Gastroesophageal sphincter (tissue), 4 donors: ENCODE measurements around the gene NEUROG2. TPM values are rescaled to one million over a fixed set of nuclear protein-coding genes. Genes with fewer than 3 reads are reported as not detected.
"Not testable (repeated sequence)": the region's sequence is repeated elsewhere in the genome, so short reads cannot be mapped to it uniquely, and the experiment has no call there.

Experiments
- ATAC-seq: fragments of 150-250 bp; one replicate; pipeline ENCODE4 v1.9.1; 2016; ENCODE audit warnings: mild to moderate bottlenecking, moderate library complexity
- H3K27ac ChIP-seq, 4 donors: fragments of 200-600 bp; sonication (generic) in 3 of 4; 1 replicate in 3 of 4; 2 replicates in 1 of 4; pipeline ENCODE4 v1.5.1; 2016 to 2019
- H3K27me3 ChIP-seq: fragments of 200-600 bp; sonication (generic); one replicate; pipeline ENCODE4 v1.5.1; 2019
- H3K36me3 ChIP-seq, 2 donors: fragments of 200-600 bp; sonication (generic); one replicate each; pipeline ENCODE4 v1.5.1; 2019; ENCODE audit warnings: control low read depth in 1 of 2
- H3K4me1 ChIP-seq, 3 donors: fragments of 200-600 bp; sonication (generic); 1 replicate in 2 of 3; 2 replicates in 1 of 3; pipeline ENCODE4 v1.5.1; 2016 to 2019; ENCODE audit warnings: control low read depth in 2 of 3
- H3K4me3 ChIP-seq, 2 donors: fragments of 200-600 bp; sonication (generic); one replicate each; pipeline ENCODE4 v1.5.1; 2019; ENCODE audit warnings: mild to moderate bottlenecking in 1 of 2, moderate library complexity in 1 of 2
- H3K9me3 ChIP-seq, 3 donors: fragments of 200-600 bp; sonication (generic); one replicate each; pipeline ENCODE4 v1.5.1; 2017 to 2019; ENCODE audit warnings: control low read depth in 2 of 3
- EP300 ChIP-seq: sonication (generic); formaldehyde crosslinking; IDR thresholded peaks from one replicate; pipeline ENCODE4 v1.6.1; 2017; ENCODE audit warnings: antibody characterized with exemption, mild to moderate bottlenecking
- POLR2A ChIP-seq, 2 donors: fragments of 450-650 bp; IDR thresholded peaks; one replicate each; pipeline ENCODE4 v1.6.1; 2017; ENCODE audit warnings: antibody characterized with exemption in 2 of 2, mild to moderate bottlenecking in 2 of 2, moderate library complexity in 1 of 2
- POLR2AphosphoS5 ChIP-seq: sonication (generic); formaldehyde crosslinking; IDR thresholded peaks from one replicate; pipeline ENCODE4 v1.6.1; 2017; ENCODE audit warnings: antibody characterized with exemption
- WGBS, 2 donors: methylation state at CpG; one replicate each; pipeline ENCODE4 v1.1.5; 2018; ENCODE audit warnings: low coverage in 1 of 2; 5-methylcytosine and 5-hydroxymethylcytosine counted together
- total RNA-seq, 4 donors: library from RNA; depleted of rRNA; stranded (reverse); fragments of >200 nt; gene quantifications; one replicate each; pipeline ENCODE4 v1.1.0, GENCODE V29; 2016
- TF ChIP-seq, protein P1 (sequence below), 4 experiments: fragments of 200-600 bp in 2 of 4; fragments of 450-650 bp in 2 of 4; sonication (generic) in 1 of 4; IDR thresholded peaks; one replicate each; pipeline ENCODE4 v1.5.1; 2017 to 2019; ENCODE audit warnings: antibody characterized with exemption in 4 of 4, mild to moderate bottlenecking in 2 of 4, moderate library complexity in 2 of 4

Gene NEUROG2
- total RNA-seq, 4 donors from 2014 or later = not detected

DNA sequence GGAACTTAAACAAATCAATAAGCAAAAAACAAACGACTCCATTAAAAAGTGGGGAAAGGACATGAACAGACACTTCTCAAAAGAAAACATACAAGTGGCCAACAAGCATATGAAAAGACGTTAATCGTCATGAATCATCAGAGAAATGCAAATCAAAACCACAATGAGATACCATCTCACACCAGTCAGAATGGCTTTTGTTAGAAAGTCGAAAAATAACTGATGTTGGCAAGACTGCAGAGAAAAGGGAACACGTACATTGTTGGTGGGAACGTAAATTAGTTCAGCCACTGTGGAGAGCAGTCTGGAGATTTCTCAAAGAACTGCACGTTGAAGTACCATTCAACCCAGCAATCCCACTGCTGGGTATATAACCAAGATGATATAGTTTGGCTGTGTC, 23.7 kb downstream of the NEUROG2 start:
- H3K9me3 ChIP-seq = peaks cover 0 to 16% (median 0%) of the 10 kb centered on the region in 3 donors
- H3K27me3 ChIP-seq = no peaks in the 10 kb centered on the region
- H3K4me1 ChIP-seq = no peaks in the 10 kb centered on the region
- no peaks in the 10 kb centered on the region for H3K36me3 ChIP-seq
- no peak for TF ChIP-seq POLR2AphosphoS5
- no peak overlapping the region for H3K27ac ChIP-seq
- H3K4me3 ChIP-seq = no peak overlapping the region
- 79 to 81% methylated on average over 6 to 7 of the region's 7 CpGs for WGBS, 2 donors
- no peak for ATAC-seq

DNA sequence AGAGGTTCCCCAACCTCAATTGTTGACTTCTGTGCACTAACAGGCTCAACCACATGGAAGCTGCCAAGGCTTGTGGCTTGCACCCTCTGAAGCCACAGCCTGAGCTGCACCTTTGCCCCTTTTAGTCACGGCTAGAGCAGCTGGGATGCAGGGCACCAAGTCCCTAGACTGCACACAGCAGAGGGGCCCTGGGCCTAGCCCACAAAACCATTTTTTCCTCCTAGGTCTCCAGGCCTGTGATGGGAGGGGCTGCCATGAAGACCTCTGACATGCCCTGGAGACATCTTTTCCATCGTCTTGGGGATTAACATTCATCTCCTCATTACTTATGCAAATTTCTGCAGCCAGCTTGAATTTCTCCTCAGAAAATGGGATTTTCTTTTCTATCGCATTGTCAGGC, 25.2 kb downstream of the NEUROG2 start:
- WGBS, 2 donors = 92 to 96% methylated on average over 2 of the region's 3 CpGs
- H3K9me3 ChIP-seq = peaks cover 0 to 16% (median 0%) of the 10 kb centered on the region in 3 donors
- H3K27me3 ChIP-seq, H3K4me3 ChIP-seq, H3K27ac ChIP-seq, H3K4me1 ChIP-seq, ATAC-seq, H3K36me3 ChIP-seq: not testable (repeated sequence)

DNA sequence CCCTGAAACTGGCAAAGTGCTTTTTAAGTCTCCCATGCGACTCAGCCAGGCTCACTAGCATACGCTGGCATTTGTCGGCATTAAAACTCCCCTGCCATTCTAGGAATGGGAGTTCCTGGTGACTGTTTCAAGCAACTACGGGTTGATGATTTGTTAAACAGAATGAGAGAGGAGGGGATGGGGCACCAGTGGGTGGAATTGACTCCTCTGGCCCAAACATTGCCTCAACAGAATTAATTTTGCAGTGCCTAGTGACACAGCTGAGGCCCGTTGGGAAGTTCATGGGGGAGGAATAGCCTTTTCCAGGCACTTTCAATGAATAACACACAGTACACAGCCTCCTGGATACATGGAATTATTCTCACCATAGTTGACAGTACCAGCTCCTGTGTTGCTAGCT, 30.1 kb downstream of the NEUROG2 start:
- TF ChIP-seq POLR2A (IDR thresholded peaks at IDR 0.05) (no peak), EP300 (no peak), POLR2AphosphoS5 (no peak)
- TF ChIP-seq, protein P1, sequence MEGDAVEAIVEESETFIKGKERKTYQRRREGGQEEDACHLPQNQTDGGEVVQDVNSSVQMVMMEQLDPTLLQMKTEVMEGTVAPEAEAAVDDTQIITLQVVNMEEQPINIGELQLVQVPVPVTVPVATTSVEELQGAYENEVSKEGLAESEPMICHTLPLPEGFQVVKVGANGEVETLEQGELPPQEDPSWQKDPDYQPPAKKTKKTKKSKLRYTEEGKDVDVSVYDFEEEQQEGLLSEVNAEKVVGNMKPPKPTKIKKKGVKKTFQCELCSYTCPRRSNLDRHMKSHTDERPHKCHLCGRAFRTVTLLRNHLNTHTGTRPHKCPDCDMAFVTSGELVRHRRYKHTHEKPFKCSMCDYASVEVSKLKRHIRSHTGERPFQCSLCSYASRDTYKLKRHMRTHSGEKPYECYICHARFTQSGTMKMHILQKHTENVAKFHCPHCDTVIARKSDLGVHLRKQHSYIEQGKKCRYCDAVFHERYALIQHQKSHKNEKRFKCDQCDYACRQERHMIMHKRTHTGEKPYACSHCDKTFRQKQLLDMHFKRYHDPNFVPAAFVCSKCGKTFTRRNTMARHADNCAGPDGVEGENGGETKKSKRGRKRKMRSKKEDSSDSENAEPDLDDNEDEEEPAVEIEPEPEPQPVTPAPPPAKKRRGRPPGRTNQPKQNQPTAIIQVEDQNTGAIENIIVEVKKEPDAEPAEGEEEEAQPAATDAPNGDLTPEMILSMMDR (IDR thresholded peaks at IDR 0.05) = no peak
- Histone ChIP-seq H3K9me3 (peaks cover 0 to 25% (median 0%) of the 10 kb centered on the region in 3 donors), H3K36me3 (no peaks in the 10 kb centered on the region), H3K4me3 (no peak overlapping the region), H3K27ac (no peak overlapping the region), H3K27me3 (peaks cover 5% of the 10 kb centered on the region), H3K4me1 (no peaks in the 10 kb centered on the region)
- 57 to 70% methylated on average over 1 to 3 of the region's 5 CpGs for WGBS, 2 donors
- no peak for ATAC-seq

DNA sequence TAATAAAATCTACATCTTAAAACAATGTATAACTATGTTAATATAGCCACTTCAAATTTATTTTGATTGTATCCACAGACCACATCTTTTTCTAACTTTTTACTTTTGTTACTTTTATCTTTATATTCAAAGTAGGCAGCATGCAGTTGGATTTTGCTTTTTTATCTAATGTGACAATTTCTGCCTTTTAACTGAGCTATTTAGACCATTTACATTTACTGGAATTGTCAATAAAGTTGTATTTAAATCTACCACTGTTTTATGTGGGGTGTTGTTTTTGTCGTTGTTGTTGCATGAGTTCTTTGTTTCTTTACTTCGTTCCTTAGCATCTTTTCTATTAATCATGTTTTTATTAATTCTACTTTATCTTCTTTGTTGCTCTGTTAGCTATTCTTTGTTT, 42.0 kb downstream of the NEUROG2 start:
- no peaks in the 10 kb centered on the region for H3K4me1 ChIP-seq
- TF ChIP-seq EP300 (no peak), POLR2AphosphoS5 (no peak), POLR2A (IDR thresholded peaks at IDR 0.05) (no peak)
- TF ChIP-seq, protein P1 (IDR thresholded peaks at IDR 0.05) = no peak
- peaks cover 0 to 8% (median 0%) of the 10 kb centered on the region in 3 donors for H3K9me3 ChIP-seq
- no peak overlapping the region for H3K4me3 ChIP-seq
- H3K36me3 ChIP-seq = no peaks in the 10 kb centered on the region
- 84 to 100% methylated on average over 2 of the region's 2 CpGs for WGBS, 2 donors
- ATAC-seq = no peak
- no peaks in the 10 kb centered on the region for H3K27me3 ChIP-seq
- no peak overlapping the region for H3K27ac ChIP-seq

DNA sequence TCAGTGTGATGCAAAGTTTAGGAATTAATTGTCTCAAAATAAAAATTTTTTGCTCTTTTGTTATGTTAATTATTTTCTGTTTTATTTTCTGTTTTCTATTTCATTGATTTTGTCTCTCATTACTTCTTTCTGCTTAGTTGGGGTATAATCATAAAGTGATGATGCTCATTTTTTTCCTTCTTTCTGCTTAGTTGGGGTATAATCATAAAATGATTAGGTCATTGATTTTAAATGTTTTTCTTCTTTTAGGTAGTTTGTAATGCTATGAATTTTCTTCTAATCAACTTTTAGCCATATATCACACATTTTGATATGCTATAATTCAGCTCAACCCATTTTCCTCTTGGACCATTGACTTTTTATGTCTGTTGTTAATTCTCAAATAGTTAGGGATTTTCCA, 43.7 kb downstream of the NEUROG2 start:
- TF ChIP-seq POLR2A (IDR thresholded peaks at IDR 0.05) = no peak
- H3K4me3 ChIP-seq = no peak overlapping the region
- no peaks in the 10 kb centered on the region for H3K36me3 ChIP-seq
- peaks cover 0 to 8% (median 0%) of the 10 kb centered on the region in 3 donors for H3K9me3 ChIP-seq
- no peaks in the 10 kb centered on the region for H3K27me3 ChIP-seq
- no peaks in the 10 kb centered on the region for H3K4me1 ChIP-seq
- no peak overlapping the region for H3K27ac ChIP-seq
- no peak for ATAC-seq

Other genes starting within 250 kb of the NEUROG2 start
- gene TIFA, start 230.3 kb downstream of the NEUROG2 start, total RNA-seq = 10 to 100 TPM in 2 of 4 donors, 1 to 10 TPM in 2; 5.1 to 17.1 (median 9.8) TPM
- gene ALPK1, start 218.8 kb downstream of the NEUROG2 start, total RNA-seq = 10 to 100 TPM; 12.1 to 23.7 (median 16.3) TPM
- gene ZGRF1, start 120.7 kb upstream of the NEUROG2 start, total RNA-seq = 1 to 10 TPM; 2.8 to 4.7 (median 3.9) TPM
- gene LARP7, start 121.0 kb upstream of the NEUROG2 start, total RNA-seq = 10 to 100 TPM; 59.1 to 74.2 (median 65.4) TPM